IMR-90 (cell line): ENCODE results near the gene AHCTF1. TPM values are rescaled to one million over a fixed set of nuclear protein-coding genes. Genes with fewer than 3 reads are reported as not detected.

Experiments
- ATAC-seq: fragments of 200-7000 bp; cut with Tn5 transposase; 2 replicates; pipeline ENCODE4 v1.9.1; 2020; ENCODE audit warnings: low read depth, mild to moderate bottlenecking, moderate library complexity
- BruUV-seq: library from RNA; stranded (reverse); fragments of 400-500 nt; replicated peaks from 2 replicates; lab custom pipeline; 2021; lab: Mats Ljungman, UMichigan
- CTCF ChIA-PET: fragments of 300-600 bp; formaldehyde crosslinking; extraction: SDS; loops from one replicate; lab custom pipeline; 2021; ENCODE audit warnings: antibody characterized with exemption; lab: Yijun Ruan, JAX
- POLR2A ChIA-PET: fragments of 300-600 bp; sonication (Branson Sonifier 250); formaldehyde crosslinking; loops from one replicate; lab custom pipeline; 2022; ENCODE audit warnings: antibody characterized with exemption; ENCODE audit not compliant: unreplicated experiment; lab: Charles Lee
- DNase-seq: peaks from one replicate; pipeline ENCODE4 v3.0.0; 2013
- H2AFZ ChIP-seq: replicated peaks from 2 replicates; pipeline ENCODE3; 2013; ENCODE audit warnings: low read length, mild to moderate bottlenecking; ENCODE audit not compliant: poor library complexity
- H2AK5ac ChIP-seq: 2 replicates; pipeline ENCODE4 v1.6.1; 2013; ENCODE audit warnings: low read depth, low read length, inconsistent platforms
- H2AK9ac ChIP-seq: replicated peaks from 2 replicates; pipeline ENCODE3; 2013; ENCODE audit warnings: mild to moderate bottlenecking, low read depth, low read length, moderate library complexity; ENCODE audit not compliant: poor library complexity
- H2BK120ac ChIP-seq: 2 replicates; pipeline ENCODE4 v1.6.1; 2013; ENCODE audit warnings: low read depth, low read length, inconsistent platforms
- H2BK15ac ChIP-seq: 3 replicates; pipeline ENCODE4 v1.6.1; 2013; ENCODE audit warnings: low read depth, low read length, inconsistent platforms
- H2BK20ac ChIP-seq: 2 replicates; pipeline ENCODE4 v1.6.1; 2013; ENCODE audit warnings: low read depth, mild to moderate bottlenecking, inconsistent platforms, low read length, moderate library complexity
- H2BK5ac ChIP-seq: 2 replicates; pipeline ENCODE4 v1.6.1; 2013; ENCODE audit warnings: mild to moderate bottlenecking, low read depth, low read length, inconsistent platforms; ENCODE audit not compliant: poor library complexity, severe bottlenecking
- H3K14ac ChIP-seq: replicated peaks from 2 replicates; pipeline ENCODE4 v1.6.1; 2013; ENCODE audit warnings: low read depth, low read length, inconsistent platforms
- H3K18ac ChIP-seq: 2 replicates; pipeline ENCODE4 v1.6.1; 2013; ENCODE audit warnings: low read depth, low read length, control low read depth
- H3K23ac ChIP-seq: 2 replicates; pipeline ENCODE4 v1.6.1; 2013; ENCODE audit warnings: low read depth, low read length, inconsistent platforms
- H3K27ac ChIP-seq: 2 replicates; pipeline ENCODE4 v1.5.1; 2013; ENCODE audit warnings: mild to moderate bottlenecking, control low read depth, low read length; ENCODE audit not compliant: insufficient read depth
- H3K27me3 ChIP-seq: 2 replicates; pipeline ENCODE4 v1.6.1; 2013; ENCODE audit warnings: low read length; ENCODE audit not compliant: control insufficient read depth, insufficient read depth
- H3K36me3 ChIP-seq: 2 replicates; pipeline ENCODE4 v1.6.1; 2013; ENCODE audit warnings: low read length, mixed read lengths; ENCODE audit not compliant: control insufficient read depth, insufficient read depth
- H3K4ac ChIP-seq: 2 replicates; pipeline ENCODE4 v1.6.1; 2013; ENCODE audit warnings: low read depth, low read length, inconsistent platforms
- H3K4me1 ChIP-seq: 2 replicates; pipeline ENCODE4 v1.6.1; 2013; ENCODE audit warnings: low read length, mixed read lengths; ENCODE audit not compliant: control insufficient read depth, insufficient read depth
- H3K4me2 ChIP-seq: 2 replicates; pipeline ENCODE4 v1.6.1; 2013; ENCODE audit warnings: low read depth, mild to moderate bottlenecking, control low read depth, low read length, moderate library complexity
- H3K4me3 ChIP-seq: 2 replicates; pipeline ENCODE4 v1.5.1; 2013; ENCODE audit warnings: low read depth, mild to moderate bottlenecking, control low read depth, low read length, moderate library complexity; ENCODE audit not compliant: insufficient read depth
- H3K56ac ChIP-seq: 2 replicates; pipeline ENCODE4 v1.6.1; 2013; ENCODE audit warnings: low read length, inconsistent platforms; ENCODE audit not compliant: insufficient read depth; ENCODE audit errors: extremely low read depth
- H3K79me1 ChIP-seq, 2 experiments: 2 replicates each; pipeline ENCODE4 v1.6.1; 2013; ENCODE audit warnings: low read length in 2 of 2, inconsistent platforms in 1 of 2, low read depth in 1 of 2
- H3K9ac ChIP-seq: 2 replicates; pipeline ENCODE4 v1.6.1; 2013; ENCODE audit warnings: low read depth, low read length, control low read depth
- H3K9me1 ChIP-seq: 2 replicates; pipeline ENCODE4 v1.6.1; 2013; ENCODE audit warnings: low read length, inconsistent platforms; ENCODE audit not compliant: insufficient read depth
- H3K9me3 ChIP-seq: 2 replicates; pipeline ENCODE4 v1.6.1; 2013; ENCODE audit warnings: low read length; ENCODE audit not compliant: control insufficient read depth, insufficient read depth
- H4K20me1 ChIP-seq: 2 replicates; pipeline ENCODE4 v1.6.1; 2013; ENCODE audit warnings: low read length, inconsistent platforms; ENCODE audit not compliant: insufficient read depth
- H4K5ac ChIP-seq: 2 replicates; pipeline ENCODE4 v1.6.1; 2013; ENCODE audit warnings: mild to moderate bottlenecking, low read depth, low read length, control low read depth
- H4K8ac ChIP-seq, 2 experiments: 2 replicates each; pipeline ENCODE4 v1.6.1; 2013; ENCODE audit warnings: low read depth in 2 of 2, low read length in 2 of 2, control low read depth in 1 of 2, inconsistent platforms in 1 of 2
- H4K91ac ChIP-seq: 2 replicates; pipeline ENCODE4 v1.6.1; 2013; ENCODE audit warnings: low read depth, low read length, inconsistent platforms; ENCODE audit not compliant: insufficient read depth
- BHLHE40 ChIP-seq: fragments of 150-350 bp; IDR thresholded peaks from 2 replicates; pipeline ENCODE4 v1.6.1; 2016; ENCODE audit warnings: mild to moderate bottlenecking, low read depth, low read length
- CEBPB ChIP-seq: IDR thresholded peaks from 2 replicates; pipeline ENCODE4 v1.6.1; 2012; ENCODE audit warnings: low read depth, low read length, improper control_type of control experiment
- CTCF ChIP-seq: conservative IDR thresholded peaks from 2 replicates; pipeline ENCODE4 v1.5.1; 2012; ENCODE audit warnings: mild to moderate bottlenecking, low read depth, low read length, improper control_type of control experiment
- ELK1 ChIP-seq: fragments of 150-350 bp; IDR thresholded peaks from 2 replicates; pipeline ENCODE4 v1.6.1; 2016; ENCODE audit warnings: low read depth, mild to moderate bottlenecking, low read length, moderate library complexity, borderline replicate concordance
- FOS ChIP-seq: fragments of 150-350 bp; IDR thresholded peaks from 2 replicates; pipeline ENCODE4 v1.6.1; 2016; ENCODE audit warnings: low read depth, low read length
- MAFK ChIP-seq: IDR thresholded peaks from 2 replicates; pipeline ENCODE4 v1.6.1; 2012; ENCODE audit warnings: low read depth, low read length, improper control_type of control experiment
- MAZ ChIP-seq: IDR thresholded peaks from 2 replicates; pipeline ENCODE4 v1.6.1; 2012; ENCODE audit warnings: low read depth, mild to moderate bottlenecking, low read length, improper control_type of control experiment, moderate library complexity, borderline replicate concordance
- MXI1 ChIP-seq: IDR thresholded peaks from 2 replicates; pipeline ENCODE4 v1.6.1; 2012; ENCODE audit warnings: low read depth, mild to moderate bottlenecking, low read length, moderate library complexity, borderline replicate concordance
- POLR2A ChIP-seq: IDR thresholded peaks from 2 replicates; pipeline ENCODE4 v1.6.1; 2012; ENCODE audit warnings: mild to moderate bottlenecking, low read depth, low read length
- RAD21 ChIP-seq: IDR thresholded peaks from 2 replicates; pipeline ENCODE4 v1.6.1; 2012; ENCODE audit warnings: low read length, improper control_type of control experiment
- RCOR1 ChIP-seq: IDR thresholded peaks from 2 replicates; pipeline ENCODE4 v1.6.1; 2012; ENCODE audit warnings: mild to moderate bottlenecking, low read length, improper control_type of control experiment; ENCODE audit not compliant: insufficient replicate concordance
- RFX5 ChIP-seq: IDR thresholded peaks from 2 replicates; pipeline ENCODE4 v1.8.0; 2012; ENCODE audit warnings: low read depth, mild to moderate bottlenecking, low read length, moderate library complexity
- SMC3 ChIP-seq: fragments of 150-350 bp; IDR thresholded peaks from 2 replicates; pipeline ENCODE4 v1.6.1; 2016; ENCODE audit warnings: low read depth, mild to moderate bottlenecking, antibody characterized with exemption, low read length, moderate library complexity
- USF2 ChIP-seq: fragments of 150-350 bp; IDR thresholded peaks from 2 replicates; pipeline ENCODE4 v1.6.1; 2017; ENCODE audit warnings: mild to moderate bottlenecking, antibody characterized with exemption, low read length, low read depth
- WGBS, 2 experiments: methylation state at CpG; one replicate each; pipeline versions ENCODE4 v1.1.5 to v1.1.7; 2013; ENCODE audit warnings: missing lambda C conversion rate in 2 of 2; ENCODE audit not compliant: insufficient read length in 1 of 2; ENCODE audit errors: extremely low coverage in 2 of 2; 5-methylcytosine and 5-hydroxymethylcytosine counted together
- dilution Hi-C: fragments of 300-500 bp; cut with HindIII; formaldehyde crosslinking; loops from one replicate; pipeline ENCODE4 v1.14.3; 2018; ENCODE audit warnings: low sequenced_read_pairs; ENCODE audit not compliant: unreplicated experiment
- in situ Hi-C: fragments of 300-500 bp; cut with MboI; formaldehyde crosslinking; loops from 3 replicates; pipeline ENCODE4 v1.14.3; 2019; ENCODE audit warnings: low sequenced_read_pairs, inconsistent platforms, mixed read lengths
- intact Hi-C: fragments of 100-400 bp; cut with micrococcal nuclease; formaldehyde crosslinking; loops from 2 replicates; pipeline ENCODE4 v1.10.0; 2022
- polyA plus RNA-seq, 3 experiments: library from polyadenylated mRNA; depleted of rRNA; stranded (reverse); fragments of >200 nt; gene quantifications; 2 replicates each; pipeline ENCODE4 v1.2.3, GENCODE V29; 2012; ENCODE audit warnings: low replicate concordance in 1 of 3
- total RNA-seq: library from RNA; depleted of rRNA; stranded (reverse); fragments of >200 nt; gene quantifications from 2 replicates; pipeline ENCODE4 v1.2.3, GENCODE V29; 2012

AHCTF1 gene
- total and polyA plus RNA-seq, 2 of the 4 experiments (the other 2 are of a cell fraction), result 8.9 to 29.0 TPM

GRCh38 chr1:246934765-246935164 lies 3.0 kb upstream of the AHCTF1 start:
- Histone ChIP-seq H4K20me1 (peaks cover 16% of the 10 kb centered on the region), H2AFZ (no peak overlapping the region), H3K18ac (no peak overlapping the region), H3K4ac (no peak overlapping the region), H4K91ac (no peak overlapping the region), H3K79me1 (no peaks in the 10 kb centered on the region; a peak in 2 of 4 replicates), H3K4me3 (no peak overlapping the region), H3K56ac (no peak overlapping the region), H2BK5ac (no peak overlapping the region), H2BK15ac (no peak overlapping the region), H2BK20ac (no peak overlapping the region), H2BK120ac (no peak overlapping the region), H4K8ac (no peak overlapping the region), H3K27me3 (no peaks in the 10 kb centered on the region), H2AK9ac (no peak overlapping the region), H3K4me1 (no peaks in the 10 kb centered on the region), H4K5ac (no peak overlapping the region), H3K23ac (no peak overlapping the region), H3K27ac (no peak overlapping the region), H3K36me3 (no peaks in the 10 kb centered on the region), H3K9me1 (no peaks in the 10 kb centered on the region), H3K4me2 (no peak overlapping the region), H3K14ac (no peak overlapping the region), H2AK5ac (no peak overlapping the region), H3K9me3 (no peaks in the 10 kb centered on the region), H3K9ac (no peak overlapping the region)
- ChIA-PET CTCF (no interaction called here), POLR2A (no interaction called here)
- ATAC-seq (no peak), DNase-seq (no peak)
- 100% methylated on average over 1 of the region's 1 CpG; no CpG with 5 or more reads in 1 of the 2 experiments for WGBS, 2 experiments
- intact Hi-C loops (no loop called here), in situ Hi-C loops (no loop called here), dilution Hi-C loops (no loop called here)
- TF ChIP-seq POLR2A, result no peak
- no peak for TF ChIP-seq CTCF
- TF ChIP-seq SMC3, result no peak
- TF ChIP-seq ELK1, result no peak
- TF ChIP-seq MXI1, result no peak
- TF ChIP-seq CEBPB, result no peak
- no peak for TF ChIP-seq RCOR1
- TF ChIP-seq MAFK, result no peak
- no peak for TF ChIP-seq FOS
- no peak for TF ChIP-seq MAZ
- no peak for TF ChIP-seq USF2
- TF ChIP-seq RAD21, result no peak
- no peak for TF ChIP-seq BHLHE40
- no peak for TF ChIP-seq RFX5
- BruUV-seq, result no TSS peak
